NCI-H1048 (cell line): ENCODE measurements around the gene FGF22.
"Not testable (repeated sequence)": the region's sequence is repeated elsewhere in the genome, so short reads cannot be mapped to it uniquely, and the experiment has no call there.

Experiments used
- DNase-seq: peaks from one replicate; lab custom pipeline; 2025; lab: John Stamatoyannopoulos, UW

The FGF22 gene

GRCh38 chr19:660793-661426, 21.2 kb downstream of the FGF22 start:
- no peak for DNase-seq

- no peak for DNase-seq
Measured at GRCh38 chr19:661427-662196, 21.9 kb downstream of the FGF22 start.

GRCh38 chr19:662207-662961, 22.7 kb downstream of the FGF22 start:
- DNase-seq: no peak

- peak; percentile 91 for DNase-seq
Measured at GRCh38 chr19:662962-663681, 23.4 kb downstream of the FGF22 start, which contains the start of gene RNF126. TSS of gene RNF126 (minus strand) at chr19:663214. CDS start at chr19:663121, 93 bp downstream.

GRCh38 chr19:663682-664117, 24.0 kb downstream of the FGF22 start:
- no peak for DNase-seq

- DNase-seq: peak; percentile 67
Measured at GRCh38 chr19:664913-665443, 25.3 kb downstream of the FGF22 start.

GRCh38 chr19:666985-667573, 27.4 kb downstream of the FGF22 start:
- DNase-seq: not testable (repeated sequence)

- DNase-seq: not testable (repeated sequence)
Measured at GRCh38 chr19:668675-669434, 29.2 kb downstream of the FGF22 start.

GRCh38 chr19:670609-671075, 31.0 kb downstream of the FGF22 start:
- no peak for DNase-seq

- no peak for DNase-seq
Measured at GRCh38 chr19:674282-675151, 34.8 kb downstream of the FGF22 start.

- DNase-seq: no peak
Measured at GRCh38 chr19:676007-676338, 36.3 kb downstream of the FGF22 start.

GRCh38 chr19:676339-677105, 36.8 kb downstream of the FGF22 start, which contains the start of gene FSTL3:
TSS of gene FSTL3 (plus strand) at chr19:676392. CDS start at chr19:676424, 32 bp downstream.
- DNase-seq: no peak

GRCh38 chr19:677201-677600, 37.5 kb downstream of the FGF22 start:
- no peak for DNase-seq

- no peak for DNase-seq
Measured at GRCh38 chr19:677601-678436, 38.1 kb downstream of the FGF22 start.

GRCh38 chr19:678791-679388, 39.2 kb downstream of the FGF22 start:
- no peak for DNase-seq

GRCh38 chr19:679418-680286, 40.0 kb downstream of the FGF22 start:
- DNase-seq: no peak
